Effector memory CD4-positive, alpha-beta T cell (primary cell): ENCODE results near the gene AGBL5.
A peak's percentile ranks its signal among the peaks of the same experiment; 100 is the strongest.

Experiments used
- DNase-seq, 3 donors: peaks; one replicate each; pipeline ENCODE4 v3.0.0-alpha.2; 2020
- H3K27ac ChIP-seq: 2 replicates; pipeline ENCODE4 v1.7.0; 2013; ENCODE audit warnings: mild to moderate bottlenecking, low read length, moderate library complexity; ENCODE audit not compliant: insufficient read depth, poor library complexity, severe bottlenecking
- H3K27me3 ChIP-seq: replicated peaks from 2 replicates; pipeline ENCODE4 v1.7.0; 2013; ENCODE audit warnings: mild to moderate bottlenecking, low read length; ENCODE audit not compliant: insufficient read depth, control insufficient read depth, poor library complexity, severe bottlenecking
- H3K36me3 ChIP-seq: 2 replicates; pipeline ENCODE4 v1.7.0; 2013; ENCODE audit warnings: mild to moderate bottlenecking, low read length, moderate library complexity; ENCODE audit not compliant: control insufficient read depth, insufficient read depth
- H3K4me1 ChIP-seq: 2 replicates; pipeline ENCODE4 v1.7.0; 2013; ENCODE audit warnings: low read length, mild to moderate bottlenecking; ENCODE audit not compliant: control insufficient read depth, insufficient read depth, poor library complexity, severe bottlenecking
- H3K4me3 ChIP-seq: 2 replicates; pipeline ENCODE4 v1.7.0; 2013; ENCODE audit warnings: low read length, low read depth, mild to moderate bottlenecking; ENCODE audit not compliant: insufficient read depth, poor library complexity, severe bottlenecking
- H3K9me3 ChIP-seq: 2 replicates; pipeline ENCODE4 v1.7.0; 2013; ENCODE audit warnings: mild to moderate bottlenecking, low read length, moderate library complexity; ENCODE audit not compliant: control insufficient read depth

AGBL5 gene

GRCh38 chr2:27024188-27024587, 27.3 kb upstream of the AGBL5 start:
- no peak overlapping the region for H3K27ac ChIP-seq
- no peak overlapping the region for H3K4me3 ChIP-seq
- no peaks in the 10 kb centered on the region for H3K4me1 ChIP-seq
- no peak for DNase-seq
- H3K9me3 ChIP-seq: no peaks in the 10 kb centered on the region
- H3K36me3 ChIP-seq: peaks cover 7% of the 10 kb centered on the region
- no peaks in the 10 kb centered on the region for H3K27me3 ChIP-seq

- no peaks in the 10 kb centered on the region for H3K4me1 ChIP-seq
- H3K27me3 ChIP-seq: no peaks in the 10 kb centered on the region
- H3K36me3 ChIP-seq: peaks cover 7% of the 10 kb centered on the region
- no peak for DNase-seq
- no peaks in the 10 kb centered on the region for H3K9me3 ChIP-seq
- H3K27ac ChIP-seq: no peak overlapping the region
- H3K4me3 ChIP-seq: no peak overlapping the region
These were observed 26.7 kb upstream of the AGBL5 start for GRCh38 chr2:27024812-27025211.

- DNase-seq: no peak
- Histone ChIP-seq H3K4me1 (no peaks in the 10 kb centered on the region), H3K27me3 (no peaks in the 10 kb centered on the region), H3K36me3 (peaks cover 7% of the 10 kb centered on the region), H3K4me3 (no peak overlapping the region), H3K27ac (no peak overlapping the region), H3K9me3 (no peaks in the 10 kb centered on the region)
These were observed 26.1 kb upstream of the AGBL5 start for GRCh38 chr2:27025281-27025800.

GRCh38 chr2:27025861-27026851, 25.3 kb upstream of the AGBL5 start:
- H3K4me1 ChIP-seq: no peaks in the 10 kb centered on the region
- no peak for DNase-seq
- H3K4me3 ChIP-seq: no peak overlapping the region
- H3K27ac ChIP-seq: no peak overlapping the region
- peaks cover 7% of the 10 kb centered on the region for H3K36me3 ChIP-seq
- no peaks in the 10 kb centered on the region for H3K27me3 ChIP-seq
- H3K9me3 ChIP-seq: no peaks in the 10 kb centered on the region

GRCh38 chr2:27027211-27027651, 24.2 kb upstream of the AGBL5 start:
- H3K27ac ChIP-seq: no peak overlapping the region
- DNase-seq: no peak
- no peak overlapping the region for H3K4me3 ChIP-seq
- peaks cover 7% of the 10 kb centered on the region for H3K36me3 ChIP-seq
- H3K27me3 ChIP-seq: no peaks in the 10 kb centered on the region
- H3K4me1 ChIP-seq: no peaks in the 10 kb centered on the region
- no peaks in the 10 kb centered on the region for H3K9me3 ChIP-seq

GRCh38 chr2:27029051-27029450, 22.4 kb upstream of the AGBL5 start:
- H3K36me3 ChIP-seq: peaks cover 7% of the 10 kb centered on the region
- H3K4me1 ChIP-seq: peaks cover 10% of the 10 kb centered on the region
- no peak overlapping the region for H3K27ac ChIP-seq
- H3K4me3 ChIP-seq: no peak overlapping the region
- DNase-seq: no peak
- no peaks in the 10 kb centered on the region for H3K27me3 ChIP-seq
- no peaks in the 10 kb centered on the region for H3K9me3 ChIP-seq

GRCh38 chr2:27032495-27033252, 18.8 kb upstream of the AGBL5 start, which contains the start of gene TMEM214:
TSS of gene TMEM214 (plus strand) at chr2:27032965. CDS start at chr2:27033016, 51 bp downstream.
- Histone ChIP-seq H3K27ac (peak within 1 kb of the TSS; percentile 78), H3K36me3 (peaks cover 22% of the 10 kb centered on the region), H3K9me3 (no peaks in the 10 kb centered on the region), H3K4me3 (peak within 1 kb of the TSS; percentile 80), H3K27me3 (no peaks in the 10 kb centered on the region), H3K4me1 (peaks cover 14% of the 10 kb centered on the region)
- peak; percentile 49 to 68 (median 63) for DNase-seq

GRCh38 chr2:27033253-27033852, 18.1 kb upstream of the AGBL5 start:
- no peak for DNase-seq
- Histone ChIP-seq H3K27me3 (no peaks in the 10 kb centered on the region), H3K4me1 (peaks cover 14% of the 10 kb centered on the region), H3K4me3 (peak overlapping the region; percentile 80), H3K9me3 (no peaks in the 10 kb centered on the region), H3K27ac (peak overlapping the region; percentile 78), H3K36me3 (peaks cover 29% of the 10 kb centered on the region)

- Histone ChIP-seq H3K27ac (no peak overlapping the region), H3K36me3 (peaks cover 62% of the 10 kb centered on the region), H3K4me1 (peaks cover 14% of the 10 kb centered on the region), H3K4me3 (no peak overlapping the region), H3K9me3 (no peaks in the 10 kb centered on the region), H3K27me3 (no peaks in the 10 kb centered on the region)
- DNase-seq: no peak
These were observed 13.5 kb upstream of the AGBL5 start for GRCh38 chr2:27038012-27038411.
